ENCODE results near the gene STK40.

DNA sequence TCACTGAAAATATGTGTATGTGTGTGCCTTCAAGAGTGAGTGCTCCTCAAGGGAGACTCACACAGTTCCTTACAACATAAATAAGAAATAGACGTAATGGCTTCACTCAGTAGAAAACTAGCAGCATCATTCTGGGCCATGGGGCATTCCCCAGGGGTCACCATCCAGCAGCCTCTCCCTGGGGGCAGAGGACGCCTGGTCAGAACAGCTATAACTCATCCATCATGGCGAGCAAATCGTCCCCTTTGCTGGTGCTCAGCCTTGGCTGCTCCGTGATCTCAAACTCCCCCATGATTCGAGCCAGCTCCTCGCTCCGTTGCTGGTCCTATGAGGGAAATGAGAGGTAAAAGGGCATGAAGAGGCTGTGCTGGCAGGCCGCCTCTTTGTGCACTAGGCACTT lies 32.2 kb upstream of the STK40 start:
- no peak for TF ChIP-seq EZH2phosphoT487 (IDR thresholded peaks at IDR 0.05; ENCODE audit: low read length)
- TF ChIP-seq, protein P1, sequence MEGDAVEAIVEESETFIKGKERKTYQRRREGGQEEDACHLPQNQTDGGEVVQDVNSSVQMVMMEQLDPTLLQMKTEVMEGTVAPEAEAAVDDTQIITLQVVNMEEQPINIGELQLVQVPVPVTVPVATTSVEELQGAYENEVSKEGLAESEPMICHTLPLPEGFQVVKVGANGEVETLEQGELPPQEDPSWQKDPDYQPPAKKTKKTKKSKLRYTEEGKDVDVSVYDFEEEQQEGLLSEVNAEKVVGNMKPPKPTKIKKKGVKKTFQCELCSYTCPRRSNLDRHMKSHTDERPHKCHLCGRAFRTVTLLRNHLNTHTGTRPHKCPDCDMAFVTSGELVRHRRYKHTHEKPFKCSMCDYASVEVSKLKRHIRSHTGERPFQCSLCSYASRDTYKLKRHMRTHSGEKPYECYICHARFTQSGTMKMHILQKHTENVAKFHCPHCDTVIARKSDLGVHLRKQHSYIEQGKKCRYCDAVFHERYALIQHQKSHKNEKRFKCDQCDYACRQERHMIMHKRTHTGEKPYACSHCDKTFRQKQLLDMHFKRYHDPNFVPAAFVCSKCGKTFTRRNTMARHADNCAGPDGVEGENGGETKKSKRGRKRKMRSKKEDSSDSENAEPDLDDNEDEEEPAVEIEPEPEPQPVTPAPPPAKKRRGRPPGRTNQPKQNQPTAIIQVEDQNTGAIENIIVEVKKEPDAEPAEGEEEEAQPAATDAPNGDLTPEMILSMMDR (IDR thresholded peaks at IDR 0.05; ENCODE audit: low read length) = no peak
- no peak for TF ChIP-seq EZH2 (optimal IDR thresholded peaks at IDR 0.05; ENCODE audit: low read depth, low read length)

Measured in MM.1S (cell line).